ENCODE measurements around the gene CPOX. TPM values are rescaled to one million over a fixed set of nuclear protein-coding genes. Genes with fewer than 3 reads are reported as not detected.

The CPOX gene
- total RNA-seq, 2 donors from 2014 or later, result 23.3 to 31.7 TPM

- Histone ChIP-seq H3K27ac (no peak overlapping the region), H3K36me3 (no peaks in the 10 kb centered on the region), H3K9ac (ENCODE audit: low read depth in 2 of 2, low read length in 2 of 2) (no peak overlapping the region), H3K4me1 (no peaks in the 10 kb centered on the region), H3K9me3 (no peaks in the 10 kb centered on the region), H3K4me3 (no peak overlapping the region), H3K27me3 (no peaks in the 10 kb centered on the region)
- no peak for DNase-seq
- no peak for TF ChIP-seq CTCF (IDR thresholded peaks at IDR 0.05)
- intact Hi-C loops (cut with DNase I), result loop anchor here (10.0 kb wide), 1 partner anchor 239 kb away; no protein-coding TSS in a partner anchor
Measured at GRCh38 chr3:98583766-98584165, 9.6 kb downstream of the CPOX start.

- H3K27me3 ChIP-seq, result no peaks in the 10 kb centered on the region
- no peaks in the 10 kb centered on the region for H3K9me3 ChIP-seq
- H3K27ac ChIP-seq, result no peak overlapping the region
- intact Hi-C loops (cut with DNase I), result loop anchor here (10.0 kb wide), 1 partner anchor 237 kb away; no protein-coding TSS in a partner anchor
- H3K9ac ChIP-seq (ENCODE audit: low read depth in 2 of 2, low read length in 2 of 2), result no peak overlapping the region
- no peak overlapping the region for H3K4me3 ChIP-seq
- H3K4me1 ChIP-seq, result no peaks in the 10 kb centered on the region
- no peaks in the 10 kb centered on the region for H3K36me3 ChIP-seq
- TF ChIP-seq CTCF (IDR thresholded peaks at IDR 0.05), result no peak
- no peak for DNase-seq
Measured at GRCh38 chr3:98582042-98582441, 11.4 kb downstream of the CPOX start.

GRCh38 chr3:98581474-98581873 is 11.9 kb downstream of the CPOX start:
- DNase-seq, result no peak
- intact Hi-C loops (cut with DNase I), result loop anchor here (10.0 kb wide), 1 partner anchor 237 kb away; no protein-coding TSS in a partner anchor
- Histone ChIP-seq H3K4me3 (no peak overlapping the region), H3K27me3 (no peaks in the 10 kb centered on the region), H3K27ac (no peak overlapping the region), H3K9ac (ENCODE audit: low read depth in 2 of 2, low read length in 2 of 2) (no peak overlapping the region), H3K4me1 (no peaks in the 10 kb centered on the region), H3K9me3 (no peaks in the 10 kb centered on the region), H3K36me3 (no peaks in the 10 kb centered on the region)
- TF ChIP-seq CTCF (IDR thresholded peaks at IDR 0.05), result no peak

- no peak for TF ChIP-seq CTCF (IDR thresholded peaks at IDR 0.05)
- no peak overlapping the region for H3K9ac ChIP-seq (ENCODE audit: low read depth in 2 of 2, low read length in 2 of 2)
- no peaks in the 10 kb centered on the region for H3K36me3 ChIP-seq
- H3K4me1 ChIP-seq, result no peaks in the 10 kb centered on the region
- no peak overlapping the region for H3K4me3 ChIP-seq
- no peak for DNase-seq
- intact Hi-C loops (cut with DNase I), result loop anchor here (10.0 kb wide), 1 partner anchor 236 kb away; no protein-coding TSS in a partner anchor
- no peaks in the 10 kb centered on the region for H3K9me3 ChIP-seq
- no peaks in the 10 kb centered on the region for H3K27me3 ChIP-seq
- no peak overlapping the region for H3K27ac ChIP-seq
Measured at GRCh38 chr3:98580401-98581386, 12.7 kb downstream of the CPOX start.

- Histone ChIP-seq H3K27ac (no peak overlapping the region), H3K4me1 (no peaks in the 10 kb centered on the region), H3K9ac (ENCODE audit: low read depth in 2 of 2, low read length in 2 of 2) (no peak overlapping the region), H3K36me3 (no peaks in the 10 kb centered on the region), H3K27me3 (no peaks in the 10 kb centered on the region), H3K4me3 (no peak overlapping the region), H3K9me3 (no peaks in the 10 kb centered on the region)
- TF ChIP-seq CTCF (IDR thresholded peaks at IDR 0.05), result no peak
- no peak for DNase-seq
- intact Hi-C loops (cut with DNase I), result no loop called here
Measured at GRCh38 chr3:98577178-98577895, 16.1 kb downstream of the CPOX start.

Measured in colonic mucosa (tissue), 4 donors.